ACHN (cell line): ENCODE data around the gene MGMT.

Source experiments
- DNase-seq: peaks from one replicate; pipeline ENCODE4 v3.0.0-alpha.2; 2015
- in situ Hi-C: cut with HindIII; loops from 2 replicates; pipeline ENCODE4 v1.10.0; 2017; ENCODE audit warnings: low sequenced_read_pairs, low pct_ligation_motif_present, low pct_unique_long_range_greater_than_20kb

The MGMT gene

GRCh38 chr10:129705676-129706075 is 238.6 kb downstream of the MGMT start:
- DNase-seq = no peak
- in situ Hi-C loops = no loop called here

- in situ Hi-C loops = no loop called here
- no peak for DNase-seq
These were observed 239.0 kb downstream of the MGMT start for GRCh38 chr10:129706081-129706480.

GRCh38 chr10:129706523-129706922 is 239.5 kb downstream of the MGMT start:
- in situ Hi-C loops = no loop called here
- DNase-seq = no peak

GRCh38 chr10:129707406-129708388 is 240.7 kb downstream of the MGMT start:
- in situ Hi-C loops = no loop called here
- DNase-seq = no peak

GRCh38 chr10:129709101-129709500 is 242.1 kb downstream of the MGMT start:
- no peak for DNase-seq
- in situ Hi-C loops = no loop called here

- in situ Hi-C loops = no loop called here
- no peak for DNase-seq
These were observed 242.8 kb downstream of the MGMT start for GRCh38 chr10:129709627-129710509.

GRCh38 chr10:129710510-129710847 is 243.4 kb downstream of the MGMT start:
- in situ Hi-C loops = no loop called here
- no peak for DNase-seq

- in situ Hi-C loops = no loop called here
- no peak for DNase-seq
These were observed 244.2 kb downstream of the MGMT start for GRCh38 chr10:129711291-129711690.

GRCh38 chr10:129712000-129712399 is 245.0 kb downstream of the MGMT start:
- in situ Hi-C loops = no loop called here
- no peak for DNase-seq

GRCh38 chr10:129713659-129714265 is 246.7 kb downstream of the MGMT start:
- in situ Hi-C loops = no loop called here
- no peak for DNase-seq

GRCh38 chr10:129715805-129716204 is 248.8 kb downstream of the MGMT start:
- in situ Hi-C loops = no loop called here
- no peak for DNase-seq

- no peak for DNase-seq
- in situ Hi-C loops = no loop called here
These were observed 249.2 kb downstream of the MGMT start for GRCh38 chr10:129716211-129716681.

GRCh38 chr10:129716881-129717280 is 249.8 kb downstream of the MGMT start:
- DNase-seq = no peak
- in situ Hi-C loops = no loop called here

GRCh38 chr10:129717816-129718547 is 250.9 kb downstream of the MGMT start:
- in situ Hi-C loops = no loop called here
- no peak for DNase-seq

- no peak for DNase-seq
- in situ Hi-C loops = no loop called here
These were observed 251.7 kb downstream of the MGMT start for GRCh38 chr10:129718548-129719414.

GRCh38 chr10:129719415-129719739 is 252.3 kb downstream of the MGMT start:
- in situ Hi-C loops = no loop called here
- DNase-seq = no peak

GRCh38 chr10:129719889-129720590 is 253.0 kb downstream of the MGMT start:
- DNase-seq = no peak
- in situ Hi-C loops = no loop called here
